T-helper 9 cell (primary cell): Measurements from ENCODE around the gene HACD4.
"Not testable (repeated sequence)": the region's sequence is repeated elsewhere in the genome, so short reads cannot be mapped to it uniquely, and the experiment has no call there.

Source experiments
- DNase-seq: peaks from one replicate; pipeline ENCODE4 v3.0.0-alpha.2; 2020

HACD4 gene

DNA sequence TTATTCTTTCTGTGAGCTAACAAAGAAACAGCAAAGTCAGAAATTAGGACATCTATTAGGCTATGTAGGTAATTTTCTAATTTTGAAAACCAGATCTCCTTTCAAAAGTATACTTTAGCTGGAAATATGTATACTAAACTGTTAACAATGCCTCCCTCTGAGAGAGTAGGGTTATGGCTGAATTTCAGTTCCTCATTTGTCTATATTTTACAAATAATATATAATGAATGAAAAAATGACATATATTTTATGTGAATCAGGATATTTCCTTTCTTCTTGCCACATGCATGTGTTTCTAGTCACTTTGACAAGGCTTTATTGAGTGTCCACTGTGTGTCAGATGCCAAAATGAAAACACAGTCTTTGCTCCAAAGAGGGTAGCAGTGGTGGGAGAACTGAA lies 15.4 kb downstream of the HACD4 start:
- DNase-seq: no peak

DNA sequence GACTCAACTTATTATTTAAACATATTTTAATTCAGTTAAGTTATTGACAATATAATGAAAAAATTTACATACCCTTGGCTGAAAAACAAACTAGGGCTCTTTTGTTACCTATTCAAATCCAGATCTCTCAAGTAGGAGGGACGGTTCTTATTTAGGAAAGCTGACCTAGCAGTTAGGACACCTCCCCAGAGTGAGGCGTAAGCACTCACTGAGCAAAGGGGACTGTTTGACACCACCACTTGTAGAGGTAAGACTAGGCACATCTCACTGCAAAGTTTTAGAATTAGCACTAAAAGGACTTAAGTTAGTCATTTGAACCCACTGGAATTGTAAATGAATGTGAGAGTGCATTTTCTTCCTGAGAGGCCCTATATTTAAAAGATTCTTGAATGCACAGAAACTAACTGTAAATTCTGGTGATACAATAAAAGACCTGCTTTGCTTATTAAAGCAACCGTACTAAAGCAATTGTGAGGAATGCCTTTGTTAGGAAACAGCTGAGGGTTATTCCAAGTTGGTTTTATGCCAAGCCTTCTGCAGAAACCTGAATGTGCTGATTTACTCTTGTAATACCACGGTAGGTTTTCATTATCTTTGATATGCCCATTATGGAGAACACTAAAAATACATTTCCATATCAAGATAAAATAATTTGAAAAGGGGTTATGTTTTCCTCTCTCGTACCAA lies 16.2 kb downstream of the HACD4 start:
- DNase-seq: no peak

DNA sequence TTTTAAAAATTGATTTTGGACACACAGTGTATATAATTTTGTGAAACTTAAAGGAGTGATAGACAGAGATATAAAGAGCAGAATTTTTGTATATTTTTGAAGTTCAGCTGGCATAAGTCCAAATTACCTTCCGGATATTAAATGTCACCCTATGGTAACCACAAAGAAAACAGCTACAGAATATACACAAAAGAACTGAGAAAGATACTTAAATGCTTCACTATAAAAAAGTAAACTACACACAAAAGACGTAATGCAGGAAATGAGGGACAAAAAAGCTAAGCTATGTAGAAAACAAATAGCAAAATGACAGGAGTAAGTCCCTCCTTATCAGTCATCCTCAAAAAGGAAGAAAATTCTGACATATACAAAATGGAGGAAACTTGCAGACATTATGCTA lies 29.4 kb downstream of the HACD4 start:
- DNase-seq: no peak

DNA sequence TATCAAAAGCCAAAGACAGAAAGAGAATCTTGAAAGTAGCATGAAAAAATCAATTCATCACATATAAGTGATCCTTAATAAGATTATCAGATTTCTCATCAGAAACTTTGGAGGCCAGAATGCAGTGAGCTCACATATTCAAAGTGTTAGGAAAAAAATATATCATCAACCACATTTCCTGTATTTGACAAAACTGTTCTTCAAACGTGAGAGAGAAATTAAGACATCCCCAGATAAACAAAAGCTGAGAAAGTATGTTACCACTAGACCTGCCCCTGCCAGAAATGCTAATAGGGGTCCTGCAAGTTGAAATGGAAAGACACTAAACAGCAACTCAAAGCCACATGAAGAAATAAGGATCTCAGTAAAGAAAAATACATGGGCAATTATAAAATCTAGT lies 29.9 kb downstream of the HACD4 start:
- DNase-seq: no peak

DNA sequence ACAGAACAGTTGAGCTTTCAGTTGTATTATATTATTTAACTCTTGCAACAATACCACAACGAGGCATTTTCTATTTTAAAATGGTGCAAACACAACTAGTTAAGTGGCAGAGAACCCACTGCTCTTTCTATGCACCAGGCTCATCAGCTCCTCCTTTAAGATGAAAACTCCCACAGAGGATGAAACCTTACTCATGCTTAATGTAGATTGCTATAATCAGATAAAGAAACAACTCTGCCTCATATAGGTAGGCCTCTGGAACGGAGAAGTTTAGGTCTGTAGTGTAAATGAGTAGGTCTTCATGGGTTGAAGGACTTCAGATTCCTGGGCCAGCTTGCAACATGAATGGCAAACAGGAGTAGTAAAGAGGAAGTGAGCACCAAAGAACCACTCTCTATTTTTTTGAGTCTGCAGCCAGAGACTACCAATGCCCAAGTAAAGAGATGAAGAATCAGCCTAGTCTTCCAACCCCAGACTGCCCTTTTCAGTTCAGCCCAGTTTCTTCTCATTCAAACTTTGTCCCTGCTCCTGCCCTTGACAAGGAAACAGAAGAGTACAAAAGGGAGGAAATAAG lies 33.9 kb downstream of the HACD4 start:
- DNase-seq: no peak

DNA sequence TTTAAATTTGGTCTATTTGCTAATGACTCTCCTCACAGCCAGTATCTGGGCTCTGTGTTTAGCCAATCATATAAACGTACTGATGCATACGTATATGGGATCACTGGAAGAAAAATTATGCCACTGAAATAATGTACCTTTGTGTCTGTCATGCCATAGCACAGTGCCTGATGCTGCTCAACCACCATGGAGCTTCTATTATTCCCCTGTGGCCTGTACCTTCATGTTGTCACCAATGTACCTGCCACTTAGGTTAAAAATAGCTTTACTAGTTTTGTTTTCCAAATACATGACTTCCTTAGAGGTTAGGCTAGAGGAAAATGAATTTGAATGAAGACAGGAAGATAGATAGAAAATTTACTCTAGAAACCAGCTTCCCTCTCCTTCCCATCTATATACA lies 34.6 kb downstream of the HACD4 start:
- no peak for DNase-seq

DNA sequence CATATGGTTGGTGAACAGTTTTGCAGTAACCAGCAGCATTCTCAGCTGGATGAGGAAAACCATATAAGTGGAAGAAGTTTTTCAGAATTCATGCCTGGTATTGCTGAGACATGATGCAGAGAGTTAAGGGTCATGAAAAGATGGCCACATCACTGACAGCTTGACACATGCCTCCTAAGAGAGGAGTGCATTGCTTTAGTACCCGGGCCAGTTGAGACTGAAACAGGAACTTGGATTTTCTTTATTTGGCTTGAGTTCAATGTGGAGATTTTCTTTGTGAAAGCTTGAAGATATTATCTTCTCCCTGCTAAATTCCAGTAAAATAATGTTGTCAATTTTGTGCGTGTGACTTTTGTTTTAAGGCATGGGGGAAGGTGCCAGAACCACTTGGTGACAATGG lies 35.8 kb downstream of the HACD4 start:
- no peak for DNase-seq

DNA sequence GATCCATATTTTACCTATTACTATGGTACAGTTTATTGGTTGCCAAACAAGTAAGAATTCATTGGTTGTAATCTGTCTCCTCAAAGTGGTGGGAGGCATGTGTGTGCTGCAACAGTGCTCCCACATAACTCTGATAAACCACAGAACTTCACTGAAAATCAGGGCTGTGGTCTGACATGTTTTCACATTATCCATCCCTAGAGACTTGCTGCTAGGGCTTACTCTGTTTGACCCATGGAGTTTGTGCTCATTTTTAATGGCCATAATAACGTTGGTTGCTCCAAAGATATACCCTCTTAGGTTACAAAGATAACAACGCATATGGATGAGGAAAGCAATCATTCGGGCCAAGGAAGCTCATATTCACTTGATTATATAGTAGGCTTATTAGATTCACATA lies 37.0 kb downstream of the HACD4 start:
- no peak for DNase-seq

DNA sequence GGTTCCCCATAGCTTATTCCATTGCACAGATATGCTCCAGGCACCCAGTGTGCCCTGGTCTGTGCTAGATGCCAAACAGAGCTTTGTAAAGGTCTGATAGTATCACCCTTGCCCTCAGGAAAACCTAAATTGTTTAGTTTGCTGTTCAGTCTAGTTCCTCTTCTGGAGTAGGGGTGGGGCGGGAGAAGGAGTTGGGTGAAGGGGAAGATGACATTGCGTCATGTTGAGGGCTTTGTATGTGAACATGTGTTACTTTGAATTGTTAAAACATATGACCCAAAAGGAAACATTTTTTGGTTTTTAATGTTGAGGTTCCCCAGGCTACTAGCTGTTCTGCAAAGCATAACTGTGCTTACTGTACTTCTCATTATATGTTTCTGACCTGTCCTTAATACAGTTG lies 40.6 kb downstream of the HACD4 start:
- no peak for DNase-seq

DNA sequence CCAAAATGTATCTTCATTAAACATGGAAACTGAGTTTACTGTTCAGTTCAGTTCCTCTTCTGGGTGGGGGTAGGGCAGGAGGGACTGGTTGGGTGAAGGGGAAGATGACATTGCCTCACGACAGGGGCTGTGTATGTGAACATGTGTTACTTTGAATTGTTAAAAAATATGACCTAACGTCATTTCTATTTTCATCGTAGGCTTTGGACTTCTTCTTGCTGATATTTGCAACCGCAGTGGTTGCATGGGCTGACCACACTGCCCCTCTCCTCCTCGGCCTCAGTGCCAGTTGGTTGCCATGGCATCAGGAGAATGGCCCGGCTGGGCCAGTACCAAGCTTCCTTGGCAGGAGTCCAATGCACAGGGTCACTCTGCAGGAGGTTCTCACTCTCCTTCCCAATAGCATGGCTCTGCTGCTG lies 41.5 kb downstream of the HACD4 start:
- no peak for DNase-seq

DNA sequence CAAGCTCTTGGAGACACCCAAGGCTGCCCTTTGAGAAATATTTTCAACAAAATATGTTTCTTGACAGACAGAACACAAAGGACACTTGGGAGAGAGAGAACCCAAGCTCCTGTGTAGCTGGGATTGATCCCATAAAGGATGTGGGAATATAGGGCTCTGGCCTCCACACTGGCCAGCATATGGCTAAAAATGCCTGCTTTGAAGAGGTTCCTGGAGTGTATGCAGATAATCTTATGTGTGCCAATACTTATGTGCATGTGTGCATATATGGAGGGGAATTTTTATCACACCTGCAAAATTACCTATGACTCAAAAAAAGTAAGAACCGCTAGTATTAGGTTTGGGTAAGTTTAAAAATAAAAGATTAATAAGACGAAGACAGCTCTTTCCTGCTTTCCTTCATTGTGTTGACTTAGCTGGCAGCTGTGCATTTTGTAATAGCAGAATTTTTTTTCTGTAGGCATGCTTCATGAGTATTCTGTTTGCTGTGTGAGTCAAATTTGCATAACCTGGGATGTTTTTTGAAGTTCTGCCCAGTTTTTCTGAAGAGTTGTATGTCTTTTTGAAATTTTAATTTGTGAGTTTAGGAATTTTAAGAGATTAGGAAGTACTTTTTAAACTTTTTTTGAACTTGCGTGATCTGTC lies 42.6 kb downstream of the HACD4 start:
- DNase-seq: no peak

DNA sequence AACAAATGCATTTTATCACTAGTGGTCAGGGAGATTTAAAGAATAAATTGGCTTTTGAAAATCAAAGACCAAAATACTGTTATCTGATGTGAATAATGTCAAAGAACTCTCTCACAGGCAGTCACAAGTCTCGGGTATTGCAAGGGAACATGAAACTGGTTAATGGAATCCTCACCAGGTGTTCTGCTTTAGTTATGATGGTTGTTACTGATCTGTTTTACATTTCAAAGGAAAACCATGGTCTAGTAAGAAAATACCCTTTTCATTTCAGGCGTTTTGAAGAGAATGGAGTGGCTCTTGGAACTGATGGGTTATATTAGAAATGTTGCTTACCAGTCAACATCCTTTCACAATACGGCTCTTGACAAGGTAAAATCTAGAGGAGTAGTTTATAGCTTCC lies 43.4 kb downstream of the HACD4 start:
- DNase-seq: no peak

DNA sequence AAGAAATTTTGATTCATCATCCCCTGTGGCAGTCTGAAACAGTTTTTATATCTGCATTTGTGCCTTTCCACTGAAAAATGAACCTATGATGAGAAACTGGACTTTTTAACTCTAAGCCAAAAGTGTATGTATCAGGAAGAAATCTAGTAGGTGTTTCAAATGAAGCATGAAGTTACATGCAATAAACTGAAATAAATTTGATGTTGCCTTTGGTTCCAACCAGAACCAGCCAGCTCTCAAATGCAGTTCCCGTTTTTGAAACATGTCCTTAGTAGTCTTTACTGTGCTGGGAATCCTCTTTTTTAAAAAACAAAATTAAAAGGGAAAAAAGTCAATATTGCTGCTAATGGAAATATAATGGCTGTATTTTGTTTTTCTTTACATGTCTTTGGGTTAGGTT lies 43.9 kb downstream of the HACD4 start:
- DNase-seq: no peak

DNA sequence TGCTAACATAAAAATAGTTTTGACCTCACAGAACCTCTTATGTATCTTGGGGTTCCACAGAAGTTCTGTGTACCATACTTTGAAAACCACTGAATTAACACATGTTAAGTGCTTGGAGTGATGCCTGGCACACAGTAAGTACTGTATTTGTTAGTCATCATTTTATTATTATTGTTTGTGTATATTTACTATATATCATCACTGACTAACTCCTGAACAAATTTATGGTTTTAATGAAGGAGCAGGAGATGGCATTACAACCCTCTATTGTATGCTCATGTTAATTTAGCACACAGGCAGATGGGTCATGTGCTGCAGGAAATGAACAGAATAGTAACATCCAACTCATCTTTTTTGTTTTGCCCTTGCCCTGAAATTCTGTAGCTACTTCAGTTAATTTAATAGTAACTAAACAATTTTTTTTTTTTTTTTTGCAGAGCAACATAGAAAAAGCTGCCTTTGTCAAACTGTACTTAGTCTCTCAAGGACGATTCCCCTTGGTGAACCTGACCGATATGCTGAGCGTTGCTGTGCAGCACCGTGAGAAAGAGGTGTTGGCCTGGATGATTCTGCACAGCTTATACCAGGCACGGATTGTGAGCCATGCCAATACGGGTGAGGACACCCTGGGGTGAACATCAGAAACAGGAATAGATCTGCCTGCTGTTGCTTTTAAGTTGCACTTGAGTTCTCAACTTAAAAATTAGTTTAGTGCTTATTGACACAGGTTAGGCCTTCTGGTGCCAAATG lies 45.4 kb downstream of the HACD4 start:
- DNase-seq: no peak

DNA sequence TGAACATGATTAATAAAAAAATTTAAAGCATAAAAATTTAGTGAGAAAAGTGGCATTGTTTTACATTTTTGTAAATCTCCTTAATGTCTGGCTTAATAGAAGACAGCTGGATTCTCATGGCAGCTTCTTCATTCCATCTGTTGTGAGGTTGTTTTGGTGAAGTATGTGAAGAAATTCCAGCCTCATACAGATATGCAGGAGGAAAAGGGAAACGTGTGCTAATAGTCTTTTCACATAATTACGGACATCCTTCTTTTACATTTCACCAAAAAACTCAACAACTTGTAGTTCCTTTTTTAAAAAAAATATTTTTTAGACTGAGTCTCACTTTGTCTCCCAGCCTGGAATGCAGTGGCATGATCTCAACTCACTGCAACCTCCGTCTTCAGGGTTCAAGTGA lies 46.9 kb downstream of the HACD4 start:
- DNase-seq: no peak

DNA sequence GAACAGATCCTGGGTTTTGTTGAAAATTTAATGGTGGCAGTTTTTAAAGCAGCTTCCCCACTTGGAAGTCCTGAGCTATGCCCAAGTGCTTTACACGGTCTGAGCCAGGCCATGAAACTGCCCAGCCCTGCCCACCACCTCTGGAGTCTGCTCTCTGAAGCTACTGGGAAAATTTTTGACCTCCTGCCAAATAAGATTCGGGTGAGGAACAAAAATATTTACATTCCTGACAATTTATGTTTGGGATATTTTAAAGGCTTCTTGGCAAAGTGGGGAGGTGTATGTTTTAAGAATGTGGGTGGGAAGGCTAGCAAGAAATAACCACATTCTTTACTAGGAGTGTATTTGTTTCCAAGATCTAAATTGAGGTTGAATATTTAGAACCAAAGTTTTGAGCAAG lies 50.0 kb downstream of the HACD4 start:
- DNase-seq: no peak

DNA sequence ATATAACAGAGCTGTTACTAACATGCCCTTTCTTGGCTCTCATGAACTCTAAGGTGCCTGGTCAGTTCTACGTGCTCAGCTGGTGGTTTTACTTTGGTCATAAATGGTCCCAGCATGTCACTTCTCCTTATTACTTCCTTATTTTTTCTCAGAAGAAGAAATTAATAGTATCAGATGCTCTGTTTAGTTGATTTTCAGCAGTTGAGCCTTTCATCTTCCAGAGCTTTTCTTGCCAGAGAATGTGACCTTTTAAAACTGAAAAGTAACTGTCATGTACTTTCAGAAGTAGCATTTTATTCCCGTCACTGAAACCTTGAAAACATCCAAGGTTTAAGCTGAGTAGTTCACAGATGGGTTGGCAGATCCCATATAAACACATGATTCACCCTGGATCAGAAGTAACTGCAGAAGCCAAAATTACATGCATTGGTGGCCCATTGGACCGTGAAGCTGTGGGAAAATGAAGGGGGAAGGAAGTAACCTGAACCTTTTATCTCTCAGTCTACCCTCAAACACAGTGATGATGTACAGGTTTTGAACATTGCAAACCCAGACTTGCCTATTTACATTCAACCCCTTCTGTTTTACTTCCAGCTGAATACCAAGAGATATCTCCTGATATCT lies 50.5 kb downstream of the HACD4 start:
- DNase-seq: no peak

DNA sequence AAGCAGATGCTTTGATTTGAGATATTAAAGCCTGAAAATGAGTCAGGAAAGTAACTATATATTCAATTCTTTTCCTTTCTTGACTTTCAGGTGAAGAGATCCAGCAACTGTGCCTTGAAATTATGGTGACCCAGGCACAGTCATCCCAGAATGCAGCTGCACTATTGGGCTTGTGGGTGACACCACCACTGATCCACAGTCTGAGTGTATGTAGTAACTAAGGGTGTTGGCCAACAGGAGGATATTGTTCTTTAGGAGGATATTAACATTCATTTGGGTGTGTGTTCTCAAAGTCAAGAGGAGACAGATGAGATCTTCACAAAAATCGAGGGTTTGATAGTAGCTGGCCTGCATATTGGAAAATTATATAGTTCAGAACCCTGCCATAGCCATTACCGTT lies 53.2 kb downstream of the HACD4 start:
- DNase-seq: no peak

DNA sequence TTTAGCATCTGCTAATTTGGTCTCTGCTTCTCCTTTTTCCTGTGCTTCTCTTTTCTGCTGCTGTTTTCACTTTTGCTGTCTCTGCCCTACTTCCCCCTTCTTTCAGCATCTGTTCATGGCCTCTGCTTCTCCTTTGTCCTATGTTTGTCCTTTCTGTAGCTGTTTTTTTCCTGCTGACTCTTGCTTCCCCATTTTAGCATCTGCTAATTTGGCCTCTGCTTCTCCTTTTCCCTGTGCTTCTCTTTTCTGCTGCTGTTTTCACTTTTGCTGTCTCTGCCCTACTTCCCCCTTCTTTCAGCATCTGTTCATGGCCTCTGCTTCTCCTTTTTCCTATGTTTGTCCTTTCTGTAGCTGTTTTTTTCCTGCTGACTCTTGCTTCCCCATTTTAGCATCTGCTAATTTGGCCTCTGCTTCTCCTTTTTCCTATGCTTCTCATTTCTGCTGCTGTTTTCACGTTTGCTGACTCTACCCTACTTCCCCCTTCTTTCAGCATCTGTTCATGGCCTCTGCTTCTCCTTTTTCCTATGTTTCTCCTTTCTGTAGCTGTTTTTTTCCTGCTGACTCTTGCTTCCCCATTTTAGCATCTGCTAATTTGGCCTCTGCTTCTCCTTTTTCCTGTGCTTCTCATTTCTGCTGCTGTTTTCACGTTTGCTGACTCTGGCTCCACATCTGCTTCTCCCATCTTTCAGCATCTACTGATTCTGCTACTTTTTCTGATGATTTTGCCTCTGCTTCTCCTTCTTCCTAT lies 57.1 kb downstream of the HACD4 start:
- DNase-seq: not testable (repeated sequence)

DNA sequence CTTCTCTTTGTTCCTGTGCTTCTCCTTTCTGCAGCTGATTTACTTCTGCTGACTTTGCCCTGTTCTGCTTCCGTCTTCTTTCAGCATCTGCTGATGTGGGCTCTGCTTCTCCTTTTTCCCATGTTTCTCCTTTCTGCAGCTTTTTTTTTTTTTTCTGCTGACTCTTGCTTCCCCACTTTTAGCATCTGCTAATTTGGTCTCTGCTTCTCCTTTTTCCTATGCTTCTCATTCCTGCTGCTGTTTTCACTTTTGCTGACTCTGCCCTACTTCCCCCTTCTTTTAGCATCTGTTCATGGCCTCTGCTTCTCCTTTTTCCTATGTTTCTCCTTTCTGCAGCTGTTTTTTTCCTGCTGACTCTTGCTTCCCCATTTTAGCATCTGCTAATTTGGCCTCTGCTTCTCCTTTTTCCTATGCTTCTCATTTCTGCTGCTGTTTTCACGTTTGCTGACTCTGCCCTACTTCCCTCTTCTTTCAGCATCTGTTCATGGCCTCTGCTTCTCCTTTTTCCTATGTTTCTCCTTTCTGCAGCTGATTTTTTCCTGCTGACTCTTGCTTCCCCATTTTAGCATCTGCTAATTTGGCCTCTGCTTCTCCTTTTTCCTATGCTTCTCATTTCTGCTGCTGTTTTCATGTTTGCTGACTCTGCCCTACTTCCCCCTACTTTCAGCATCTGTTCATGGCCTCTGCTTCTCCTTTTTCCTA lies 58.0 kb downstream of the HACD4 start:
- DNase-seq: not testable (repeated sequence)

DNA sequence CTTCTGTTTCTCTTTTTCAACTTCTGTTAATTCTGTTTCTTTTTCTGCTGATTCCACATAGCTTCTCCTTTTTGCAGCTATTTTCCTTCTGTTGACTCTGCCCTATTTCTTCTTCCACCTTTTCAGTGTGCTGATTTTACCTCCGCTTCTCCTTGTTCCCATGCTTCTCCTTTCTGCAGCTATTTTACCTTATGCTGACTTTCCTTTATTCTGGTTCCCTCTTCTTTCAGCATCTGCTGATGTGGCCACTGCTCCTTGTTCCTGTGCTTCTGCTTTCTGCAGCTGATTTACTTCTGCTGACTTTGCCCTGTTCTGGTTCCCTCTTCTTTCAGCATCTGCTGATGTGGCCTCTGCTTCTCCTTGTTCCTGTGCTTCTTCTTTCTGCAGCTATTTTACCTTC lies 58.8 kb downstream of the HACD4 start:
- no peak for DNase-seq
